GM12872 (cell line): ENCODE measurements around the gene MAN2A2.

Source experiments
- TF ChIP-seq, protein P1 (sequence below): IDR thresholded peaks from 3 replicates; pipeline ENCODE4 v1.5.1; 2011; ENCODE audit warnings: low read depth, mild to moderate bottlenecking, low read length, moderate library complexity; ENCODE audit not compliant: insufficient read depth

The MAN2A2 gene

GRCh38 chr15:90902840-90903732 is at the start of gene MAN2A2:
Gene MAN2A2 (plus strand): TSS chr15:90903302. CDS start chr15:90904208, 906 bp downstream.
- TF ChIP-seq, protein P1, sequence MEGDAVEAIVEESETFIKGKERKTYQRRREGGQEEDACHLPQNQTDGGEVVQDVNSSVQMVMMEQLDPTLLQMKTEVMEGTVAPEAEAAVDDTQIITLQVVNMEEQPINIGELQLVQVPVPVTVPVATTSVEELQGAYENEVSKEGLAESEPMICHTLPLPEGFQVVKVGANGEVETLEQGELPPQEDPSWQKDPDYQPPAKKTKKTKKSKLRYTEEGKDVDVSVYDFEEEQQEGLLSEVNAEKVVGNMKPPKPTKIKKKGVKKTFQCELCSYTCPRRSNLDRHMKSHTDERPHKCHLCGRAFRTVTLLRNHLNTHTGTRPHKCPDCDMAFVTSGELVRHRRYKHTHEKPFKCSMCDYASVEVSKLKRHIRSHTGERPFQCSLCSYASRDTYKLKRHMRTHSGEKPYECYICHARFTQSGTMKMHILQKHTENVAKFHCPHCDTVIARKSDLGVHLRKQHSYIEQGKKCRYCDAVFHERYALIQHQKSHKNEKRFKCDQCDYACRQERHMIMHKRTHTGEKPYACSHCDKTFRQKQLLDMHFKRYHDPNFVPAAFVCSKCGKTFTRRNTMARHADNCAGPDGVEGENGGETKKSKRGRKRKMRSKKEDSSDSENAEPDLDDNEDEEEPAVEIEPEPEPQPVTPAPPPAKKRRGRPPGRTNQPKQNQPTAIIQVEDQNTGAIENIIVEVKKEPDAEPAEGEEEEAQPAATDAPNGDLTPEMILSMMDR, result no peak

GRCh38 chr15:90855139-90855538 is 48.0 kb upstream of the MAN2A2 start:
- TF ChIP-seq, protein P1, result no peak

DNA sequence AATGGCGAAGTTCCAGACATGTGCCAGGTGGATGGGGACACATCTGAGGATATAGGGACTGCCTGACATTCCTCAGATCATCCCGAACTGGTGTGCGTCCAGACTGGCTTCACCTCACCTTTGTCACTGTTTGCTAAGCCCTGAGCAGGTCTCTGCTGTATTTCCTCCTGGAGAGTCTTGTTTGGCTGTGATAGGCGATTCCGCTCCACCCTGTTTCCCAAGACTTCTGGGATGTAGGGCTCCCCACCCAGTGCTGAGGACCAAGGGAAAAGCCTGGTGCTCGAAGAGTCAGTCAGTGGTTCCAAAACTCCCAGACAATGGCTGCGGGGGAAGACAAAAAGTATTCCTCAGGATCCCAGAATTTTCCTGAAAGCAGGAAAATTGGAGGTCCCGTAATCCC is 45.8 kb upstream of the MAN2A2 start:
- TF ChIP-seq, protein P1, result no peak

GRCh38 chr15:90857883-90858443 is 45.1 kb upstream of the MAN2A2 start:
- TF ChIP-seq, protein P1, result no peak

GRCh38 chr15:90859234-90860131 is 43.6 kb upstream of the MAN2A2 start:
- TF ChIP-seq, protein P1, result no peak

DNA sequence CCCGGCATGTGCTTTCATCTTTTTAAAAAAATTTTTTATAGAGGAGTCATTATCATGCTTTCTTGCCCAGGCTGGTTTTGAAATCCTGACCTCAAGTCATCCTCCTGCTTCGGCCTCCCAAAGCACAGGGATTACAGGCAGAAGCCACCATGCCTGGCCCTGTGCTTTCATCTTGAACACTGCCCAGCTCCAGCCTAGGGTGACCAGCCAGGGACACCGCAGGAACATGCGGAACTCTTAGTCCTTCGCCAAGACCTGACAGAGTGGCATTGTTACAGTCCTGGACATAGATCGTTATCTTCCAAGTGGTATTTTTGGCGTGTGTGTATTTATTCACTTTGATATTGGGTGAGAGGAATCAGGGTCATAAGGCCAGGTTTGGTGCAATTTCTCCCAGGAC is 42.7 kb upstream of the MAN2A2 start:
- TF ChIP-seq, protein P1, result no peak

GRCh38 chr15:90860942-90861675 is 42.0 kb upstream of the MAN2A2 start:
- TF ChIP-seq, protein P1, result no peak
